ENCODE data around the gene KRTAP19-5. TPM values are rescaled to one million over a fixed set of nuclear protein-coding genes. Genes with fewer than 3 reads are reported as not detected.

KRTAP19-5 gene
- polyA plus RNA-seq, 3 donors = not detected

Other genes starting within 250 kb of the KRTAP19-5 start
- not detected for gene KRTAP24-1, start 219.2 kb downstream of the KRTAP19-5 start, polyA plus RNA-seq (ENCODE audit: insufficient read length in 3 of 3)
- not detected for gene KRTAP25-1, start 212.6 kb downstream of the KRTAP19-5 start, polyA plus RNA-seq (ENCODE audit: insufficient read length in 3 of 3)
- not detected for gene KRTAP26-1, start 181.8 kb downstream of the KRTAP19-5 start, polyA plus RNA-seq (ENCODE audit: insufficient read length in 3 of 3)
- not detected for gene KRTAP27-1, start 164.4 kb downstream of the KRTAP19-5 start, polyA plus RNA-seq (ENCODE audit: insufficient read length in 3 of 3)
- not detected for gene KRTAP23-1, start 153.5 kb downstream of the KRTAP19-5 start, polyA plus RNA-seq (ENCODE audit: insufficient read length in 3 of 3)
- not detected for gene KRTAP13-2, start 129.9 kb downstream of the KRTAP19-5 start, polyA plus RNA-seq (ENCODE audit: insufficient read length in 3 of 3)
- not detected for gene KRTAP13-1, start 106.1 kb downstream of the KRTAP19-5 start, polyA plus RNA-seq (ENCODE audit: insufficient read length in 3 of 3)
- not detected for gene KRTAP13-3, start 76.2 kb downstream of the KRTAP19-5 start, polyA plus RNA-seq (ENCODE audit: insufficient read length in 3 of 3)
- not detected for gene KRTAP13-4, start 71.9 kb downstream of the KRTAP19-5 start, polyA plus RNA-seq (ENCODE audit: insufficient read length in 3 of 3)
- gene KRTAP15-1, start 61.9 kb downstream of the KRTAP19-5 start, polyA plus RNA-seq (ENCODE audit: insufficient read length in 3 of 3) = not detected
- gene KRTAP19-1, start 21.8 kb downstream of the KRTAP19-5 start, polyA plus RNA-seq (ENCODE audit: insufficient read length in 3 of 3) = not detected
- not detected for gene KRTAP19-2, start 14.7 kb downstream of the KRTAP19-5 start, polyA plus RNA-seq (ENCODE audit: insufficient read length in 3 of 3)
- not detected for gene KRTAP19-3, start 10.1 kb downstream of the KRTAP19-5 start, polyA plus RNA-seq (ENCODE audit: insufficient read length in 3 of 3)
- gene KRTAP19-4, start 5.0 kb downstream of the KRTAP19-5 start, polyA plus RNA-seq (ENCODE audit: insufficient read length in 3 of 3) = not detected
- not detected for gene KRTAP19-6, start 39.7 kb upstream of the KRTAP19-5 start, polyA plus RNA-seq (ENCODE audit: insufficient read length in 3 of 3)
- gene KRTAP19-7, start 59.2 kb upstream of the KRTAP19-5 start, polyA plus RNA-seq (ENCODE audit: insufficient read length in 3 of 3) = not detected
- gene KRTAP22-2, start 88.3 kb upstream of the KRTAP19-5 start, polyA plus RNA-seq (ENCODE audit: insufficient read length in 3 of 3) = not detected
- gene KRTAP6-3, start 90.3 kb upstream of the KRTAP19-5 start, polyA plus RNA-seq (ENCODE audit: insufficient read length in 3 of 3) = not detected
- gene KRTAP6-2, start 96.8 kb upstream of the KRTAP19-5 start, polyA plus RNA-seq (ENCODE audit: insufficient read length in 3 of 3) = not detected
- not detected for gene KRTAP22-1, start 98.9 kb upstream of the KRTAP19-5 start, polyA plus RNA-seq (ENCODE audit: insufficient read length in 3 of 3)
- not detected for gene KRTAP6-1, start 111.8 kb upstream of the KRTAP19-5 start, polyA plus RNA-seq (ENCODE audit: insufficient read length in 3 of 3)
- gene KRTAP20-1, start 114.3 kb upstream of the KRTAP19-5 start, polyA plus RNA-seq (ENCODE audit: insufficient read length in 3 of 3) = not detected
- not detected for gene KRTAP20-4, start 118.5 kb upstream of the KRTAP19-5 start, polyA plus RNA-seq (ENCODE audit: insufficient read length in 3 of 3)
- not detected for gene KRTAP20-2, start 133.1 kb upstream of the KRTAP19-5 start, polyA plus RNA-seq (ENCODE audit: insufficient read length in 3 of 3)
- not detected for gene KRTAP20-3, start 140.7 kb upstream of the KRTAP19-5 start, polyA plus RNA-seq (ENCODE audit: insufficient read length in 3 of 3)
- not detected for gene KRTAP21-3, start 216.6 kb upstream of the KRTAP19-5 start, polyA plus RNA-seq (ENCODE audit: insufficient read length in 3 of 3)
- gene KRTAP21-2, start 245.1 kb upstream of the KRTAP19-5 start, polyA plus RNA-seq (ENCODE audit: insufficient read length in 3 of 3) = not detected